Spleen (tissue), 11 donors: Measurements from ENCODE around the gene TANC1. TPM values are rescaled to one million over a fixed set of nuclear protein-coding genes. Genes with fewer than 3 reads are reported as not detected.

Experiments used
- DNase-seq: peaks from one replicate; pipeline ENCODE4 v3.0.0-alpha.2; 2020
- H3K27ac ChIP-seq, 8 donors: fragments of 200-600 bp; sonication (generic) in 7 of 8; 1 replicate in 4 of 8; 2 replicates in 4 of 8; pipeline versions ENCODE4 v1.5.0 to v1.8.0; 2016 to 2021; ENCODE audit warnings: inconsistent platforms in 4 of 8, mild to moderate bottlenecking in 4 of 8, moderate library complexity in 1 of 8
- H3K27me3 ChIP-seq, 7 donors: fragments of 200-600 bp; sonication (generic) in 6 of 7; replicated peaks in 1 of 7; 1 replicate in 4 of 7; 2 replicates in 3 of 7; pipeline versions ENCODE4 v1.5.0 to v1.8.0; 2016 to 2021; ENCODE audit warnings: inconsistent platforms in 3 of 7, mild to moderate bottlenecking in 1 of 7
- H3K36me3 ChIP-seq, 6 donors: fragments of 200-600 bp; sonication (generic) in 5 of 6; 1 replicate in 4 of 6; 2 replicates in 2 of 6; pipeline versions ENCODE4 v1.5.0 to v1.8.0; 2016 to 2021; ENCODE audit warnings: inconsistent platforms in 2 of 6
- H3K4me1 ChIP-seq, 6 donors: fragments of 200-600 bp; sonication (generic) in 5 of 6; 1 replicate in 3 of 6; 2 replicates in 3 of 6; pipeline versions ENCODE4 v1.5.0 to v1.8.0; 2016 to 2021; ENCODE audit warnings: inconsistent platforms in 3 of 6
- H3K4me3 ChIP-seq, 8 donors: fragments of 200-600 bp; sonication (generic) in 7 of 8; 1 replicate in 4 of 8; 2 replicates in 4 of 8; pipeline versions ENCODE4 v1.5.0 to v1.8.0; 2016 to 2021; ENCODE audit warnings: inconsistent platforms in 4 of 8, mild to moderate bottlenecking in 4 of 8, moderate library complexity in 2 of 8
- H3K9me3 ChIP-seq, 8 donors: fragments of 200-600 bp; sonication (generic) in 7 of 8; 1 replicate in 4 of 8; 2 replicates in 4 of 8; pipeline versions ENCODE4 v1.5.0 to v1.8.0; 2016 to 2021; ENCODE audit warnings: inconsistent platforms in 4 of 8
- CTCF ChIP-seq, 11 experiments: fragments of 200-600 bp in 7 of 11; fragments of 450-650 bp in 4 of 11; sonication (generic) in 4 of 11; IDR thresholded peaks in 8 of 11; conservative IDR thresholded peaks in 3 of 11; 1 replicate in 7 of 11; 2 replicates in 4 of 11; pipeline versions ENCODE4 v1.4.0 to v1.8.0; 2016 to 2021; ENCODE audit warnings: antibody characterized with exemption in 11 of 11, inconsistent platforms in 4 of 11, mild to moderate bottlenecking in 1 of 11
- POLR2A ChIP-seq, 3 donors: fragments of 450-650 bp; IDR thresholded peaks; one replicate each; pipeline ENCODE4 v1.5.1; 2017; ENCODE audit warnings: antibody characterized with exemption in 3 of 3, mild to moderate bottlenecking in 1 of 3
- POLR2AphosphoS5 ChIP-seq, 3 donors: sonication (generic); formaldehyde crosslinking; IDR thresholded peaks; one replicate each; pipeline ENCODE4 v1.5.1; 2017; ENCODE audit warnings: antibody characterized with exemption in 3 of 3
- WGBS, 5 donors: extraction: QIAGEN DNeasy Blood & Tissue Kit in 3 of 5; methylation state at CpG; one replicate each; pipeline versions ENCODE4 v1.1.5 to v1.1.7; 2013 to 2018; 5-methylcytosine and 5-hydroxymethylcytosine counted together
- intact Hi-C: fragments of 100-400 bp; cut with DNase I; formaldehyde crosslinking; loops from one replicate; pipeline ENCODE4 v1.15.0; 2023; ENCODE audit warnings: low total_unique reads
- polyA plus RNA-seq, 3 donors: library from polyadenylated mRNA; stranded (reverse); fragments of 200-250 nt; gene quantifications; one replicate each; pipeline ENCODE4 v1.2.1, GENCODE V29; 2013
- total RNA-seq, 7 donors: library from RNA; depleted of rRNA in 3 of 7; stranded (reverse); fragments of >200 nt in 3 of 7; fragmentation: NEBNext Ultra II Directional in 4 of 7; extraction: Animal tissue kit (Norgen Biotek cat#: 25700) in 4 of 7; gene quantifications; one replicate each; pipeline versions ENCODE4 v1.1.0 to v1.2.1, GENCODE V29; 2016 to 2021
- donor health status: healthy with polysubstance abuse.
- donor health status: DM: no; HTN: no; CAD: no; lungs with moderate emphysema.
- donor health status: DM: no; HTN: no; CAD: no.
- donor health status: Bipolar disorder and iron deficiency.
- donor health status: healthy.
- donor health status: DM: no; HTN: no; CAD: no.
- donor health status: DM: yes; HTN: yes; CAD: no.

TANC1 gene
- total and polyA plus RNA-seq, 10 donors = 3.1 to 28.2 (median 21.7) TPM

- intact Hi-C loops = no loop called here
- H3K36me3 ChIP-seq = no peaks in the 10 kb centered on the region
- no peaks in the 10 kb centered on the region for H3K27me3 ChIP-seq
- 82 to 88% (median 82%) methylated on average over 1 of the region's 1 CpG for WGBS, 5 donors
- no peak overlapping the region for H3K4me3 ChIP-seq
- no peak for DNase-seq
- TF ChIP-seq CTCF (IDR thresholded peaks at IDR 0.05 in 8 of 11, conservative IDR thresholded peaks at IDR 0.05 in 3 of 11) = no peak
- TF ChIP-seq POLR2A (IDR thresholded peaks at IDR 0.05) = no peak
- TF ChIP-seq POLR2AphosphoS5 (IDR thresholded peaks at IDR 0.05) = no peak
- H3K4me1 ChIP-seq = no peaks in the 10 kb centered on the region
- H3K27ac ChIP-seq = no peak overlapping the region
- H3K9me3 ChIP-seq = peaks cover 0 to 4% (median 0%) of the 10 kb centered on the region in 8 donors
These were observed 44.8 kb upstream of the TANC1 start for GRCh38 chr2:158923641-158924040.

GRCh38 chr2:158926478-158926948 is 41.9 kb upstream of the TANC1 start:
- no peaks in the 10 kb centered on the region for H3K27me3 ChIP-seq
- H3K4me3 ChIP-seq = no peak overlapping the region
- 76 to 90% (median 83%) methylated on average over 6 to 8 of the region's 8 CpGs for WGBS, 5 donors
- peaks cover 0 to 9% (median 2%) of the 10 kb centered on the region in 8 donors for H3K9me3 ChIP-seq
- intact Hi-C loops = no loop called here
- DNase-seq = no peak
- H3K4me1 ChIP-seq = no peaks in the 10 kb centered on the region
- H3K27ac ChIP-seq = no peak overlapping the region
- no peaks in the 10 kb centered on the region for H3K36me3 ChIP-seq
- no peak for TF ChIP-seq CTCF (IDR thresholded peaks at IDR 0.05 in 8 of 11, conservative IDR thresholded peaks at IDR 0.05 in 3 of 11)
- no peak for TF ChIP-seq POLR2A (IDR thresholded peaks at IDR 0.05)
- TF ChIP-seq POLR2AphosphoS5 (IDR thresholded peaks at IDR 0.05) = no peak

GRCh38 chr2:158928515-158928914 is 39.9 kb upstream of the TANC1 start:
- no peaks in the 10 kb centered on the region for H3K36me3 ChIP-seq
- H3K4me1 ChIP-seq = no peaks in the 10 kb centered on the region
- H3K27me3 ChIP-seq = no peaks in the 10 kb centered on the region
- peaks cover 0 to 9% (median 2%) of the 10 kb centered on the region in 8 donors for H3K9me3 ChIP-seq
- no peak overlapping the region for H3K27ac ChIP-seq
- TF ChIP-seq POLR2AphosphoS5 (IDR thresholded peaks at IDR 0.05) = no peak
- no peak for TF ChIP-seq CTCF (IDR thresholded peaks at IDR 0.05 in 8 of 11, conservative IDR thresholded peaks at IDR 0.05 in 3 of 11)
- no peak for TF ChIP-seq POLR2A (IDR thresholded peaks at IDR 0.05)
- intact Hi-C loops = no loop called here
- no peak for DNase-seq
- no peak overlapping the region for H3K4me3 ChIP-seq
- 91 to 98% (median 93%) methylated on average over 2 of the region's 2 CpGs for WGBS, 5 donors

GRCh38 chr2:158928965-158929364 is 39.5 kb upstream of the TANC1 start:
- peaks cover 0 to 9% (median 2%) of the 10 kb centered on the region in 8 donors for H3K9me3 ChIP-seq
- no peaks in the 10 kb centered on the region for H3K36me3 ChIP-seq
- no peak overlapping the region for H3K4me3 ChIP-seq
- TF ChIP-seq POLR2AphosphoS5 (IDR thresholded peaks at IDR 0.05) = no peak
- TF ChIP-seq POLR2A (IDR thresholded peaks at IDR 0.05) = no peak
- no peak for TF ChIP-seq CTCF (IDR thresholded peaks at IDR 0.05 in 8 of 11, conservative IDR thresholded peaks at IDR 0.05 in 3 of 11)
- no peak overlapping the region for H3K27ac ChIP-seq
- H3K4me1 ChIP-seq = no peaks in the 10 kb centered on the region
- no peaks in the 10 kb centered on the region for H3K27me3 ChIP-seq
- intact Hi-C loops = no loop called here
- DNase-seq = no peak
